Adrenal gland (tissue), 5 donors: Measurements from ENCODE around the gene CCR9.

Source experiments
- POLR2A ChIP-seq, 2 donors: fragments of 450-650 bp; IDR thresholded peaks; one replicate each; pipeline ENCODE4 v1.6.1; 2017; ENCODE audit warnings: antibody characterized with exemption in 2 of 2, mild to moderate bottlenecking in 2 of 2, moderate library complexity in 1 of 2
- TF ChIP-seq, protein P1 (sequence below), 6 experiments: fragments of 450-650 bp in 4 of 6; fragments of 200-600 bp in 2 of 6; sonication (generic) in 1 of 6; IDR thresholded peaks; 1 replicate in 5 of 6; 2 replicates in 1 of 6; pipeline versions ENCODE4 v1.5.1 to v1.8.0; 2016 to 2021; ENCODE audit warnings: antibody characterized with exemption in 6 of 6, mild to moderate bottlenecking in 2 of 6, moderate library complexity in 1 of 6
- donor health status: DM: no; HTN: no; CAD: no.

DNA sequence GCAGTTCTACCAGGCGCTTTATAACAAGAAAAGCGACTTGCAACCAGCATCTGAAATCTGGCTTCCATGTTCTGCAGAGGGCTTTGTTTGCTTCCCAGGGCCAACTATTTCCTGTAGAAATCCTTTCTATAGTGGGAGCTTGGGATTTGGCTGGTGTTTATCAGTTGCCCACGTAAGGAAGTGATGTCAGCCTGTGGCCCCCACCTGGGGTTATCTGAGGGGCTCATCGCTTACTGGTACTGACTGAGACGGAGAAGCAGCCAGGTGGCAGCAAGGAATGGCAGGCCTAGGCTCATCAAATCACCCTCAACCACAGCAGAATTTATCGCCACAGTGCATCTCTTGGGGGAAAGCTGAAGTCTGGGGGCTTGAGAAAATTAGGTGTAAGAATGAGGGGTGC is 14.6 kb upstream of the CCR9 start:
- no peak for TF ChIP-seq POLR2A (IDR thresholded peaks at IDR 0.05)
- TF ChIP-seq, protein P1, sequence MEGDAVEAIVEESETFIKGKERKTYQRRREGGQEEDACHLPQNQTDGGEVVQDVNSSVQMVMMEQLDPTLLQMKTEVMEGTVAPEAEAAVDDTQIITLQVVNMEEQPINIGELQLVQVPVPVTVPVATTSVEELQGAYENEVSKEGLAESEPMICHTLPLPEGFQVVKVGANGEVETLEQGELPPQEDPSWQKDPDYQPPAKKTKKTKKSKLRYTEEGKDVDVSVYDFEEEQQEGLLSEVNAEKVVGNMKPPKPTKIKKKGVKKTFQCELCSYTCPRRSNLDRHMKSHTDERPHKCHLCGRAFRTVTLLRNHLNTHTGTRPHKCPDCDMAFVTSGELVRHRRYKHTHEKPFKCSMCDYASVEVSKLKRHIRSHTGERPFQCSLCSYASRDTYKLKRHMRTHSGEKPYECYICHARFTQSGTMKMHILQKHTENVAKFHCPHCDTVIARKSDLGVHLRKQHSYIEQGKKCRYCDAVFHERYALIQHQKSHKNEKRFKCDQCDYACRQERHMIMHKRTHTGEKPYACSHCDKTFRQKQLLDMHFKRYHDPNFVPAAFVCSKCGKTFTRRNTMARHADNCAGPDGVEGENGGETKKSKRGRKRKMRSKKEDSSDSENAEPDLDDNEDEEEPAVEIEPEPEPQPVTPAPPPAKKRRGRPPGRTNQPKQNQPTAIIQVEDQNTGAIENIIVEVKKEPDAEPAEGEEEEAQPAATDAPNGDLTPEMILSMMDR (IDR thresholded peaks at IDR 0.05), result no peak
